ENCODE measurements around the gene TOP1.
"Not testable (repeated sequence)": the region's sequence is repeated elsewhere in the genome, so short reads cannot be mapped to it uniquely, and the experiment has no call there.

TOP1 gene

DNA sequence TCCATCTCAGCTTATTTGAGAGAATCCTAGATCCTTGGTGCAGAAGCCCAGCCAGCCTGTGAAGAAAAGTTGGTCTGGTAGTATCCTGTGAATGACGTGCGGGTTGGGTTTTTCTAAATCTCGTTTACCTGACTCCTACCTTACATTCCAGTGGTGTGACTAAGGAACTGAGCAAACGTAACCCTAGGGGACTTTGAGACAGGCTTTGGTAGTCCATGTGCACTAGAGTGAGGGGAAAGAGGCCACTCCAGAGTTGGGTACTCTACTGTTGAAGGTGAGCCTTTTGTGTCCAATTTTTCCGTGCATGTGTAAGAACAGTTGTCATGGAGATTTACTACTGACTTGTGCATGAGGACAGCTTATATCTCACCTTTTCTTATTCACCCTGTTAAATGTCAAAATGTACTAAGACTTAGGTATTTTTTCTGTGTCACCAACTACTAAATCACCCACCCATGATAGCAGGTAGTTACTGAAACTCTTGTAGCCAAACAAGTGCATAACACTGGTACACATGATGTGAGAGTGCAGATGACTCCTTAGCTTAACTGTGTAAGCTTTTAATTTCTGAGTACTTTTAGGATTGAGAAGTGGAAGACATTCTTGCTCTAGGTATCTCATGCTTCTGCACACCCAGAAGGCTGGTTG is 82.4 kb downstream of the TOP1 start:
- TF ChIP-seq CTCF (IDR thresholded peaks at IDR 0.05; ENCODE audit: control extremely low read depth, extremely low read depth, low read depth, missing control alignments) = no peak
- ChIA-PET CTCF (interaction anchor here (0.8 to 3.9 kb wide), 8 partner anchors 10 to 148 kb away, joined by 3 to 12 read pairs (median 8); no protein-coding TSS in a partner anchor), POLR2A (no interaction called here)
- DNase-seq (ENCODE audit: extremely low spot score) = no peak

DNA sequence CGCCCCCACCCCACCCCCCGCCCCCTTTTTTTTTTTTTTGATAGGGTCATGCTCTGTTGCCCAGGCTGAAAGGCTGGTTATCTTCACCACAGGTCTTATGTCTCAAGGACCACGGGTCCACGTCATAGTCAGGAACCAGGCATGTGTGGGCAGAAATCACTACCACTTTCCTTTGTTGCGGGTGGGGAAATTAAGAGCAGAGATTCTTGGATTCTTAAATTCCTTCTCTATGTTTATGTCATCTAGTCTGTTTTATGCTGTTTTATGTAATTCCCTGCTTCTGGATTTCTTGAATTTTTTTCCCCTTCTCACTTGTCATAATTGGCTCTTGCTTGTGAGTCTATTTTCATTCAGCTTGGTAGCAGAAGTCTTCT is 82.9 kb downstream of the TOP1 start:
- POLR2A ChIA-PET = no interaction called here
- CTCF ChIA-PET = interaction anchor here (1.5 to 3.9 kb wide), 7 partner anchors 10 to 149 kb away, joined by 3 to 12 read pairs (median 9); no protein-coding TSS in a partner anchor
- DNase-seq (ENCODE audit: extremely low spot score) = no peak
- TF ChIP-seq CTCF (IDR thresholded peaks at IDR 0.05; ENCODE audit: control extremely low read depth, extremely low read depth, low read depth, missing control alignments) = no peak

- CTCF ChIA-PET = interaction anchor here (0.7 to 1.5 kb wide), 3 partner anchors 126 to 224 kb away, joined by 3 to 4 read pairs (median 3); partner anchors contain the start of gene LPIN3
- TF ChIP-seq CTCF (IDR thresholded peaks at IDR 0.05; ENCODE audit: control extremely low read depth, extremely low read depth, low read depth, missing control alignments) = no peak
- no peak for DNase-seq (ENCODE audit: extremely low spot score)
- POLR2A ChIA-PET = no interaction called here
Measured at GRCh38 chr20:41116282-41116956, 87.8 kb downstream of the TOP1 start.

DNA sequence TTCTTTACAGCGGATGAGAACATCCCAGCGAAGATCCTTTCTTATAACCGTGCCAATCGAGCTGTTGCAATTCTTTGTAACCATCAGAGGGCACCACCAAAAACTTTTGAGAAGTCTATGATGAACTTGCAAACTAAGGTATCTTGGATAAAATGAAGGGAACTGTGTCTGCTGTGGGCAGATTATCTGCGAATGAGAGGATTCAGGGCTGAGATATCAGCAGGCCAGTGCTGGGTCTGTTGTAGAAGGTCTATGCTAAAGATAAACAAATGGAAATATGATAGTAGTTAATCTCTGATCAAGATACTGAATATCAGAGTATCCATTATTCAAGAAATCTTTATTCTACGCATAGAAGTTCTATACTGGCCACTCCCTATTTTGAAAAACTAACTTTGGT is 89.5 kb downstream of the TOP1 start:
- CTCF ChIA-PET = interaction anchor here (1.4 to 1.6 kb wide), 3 partner anchors 10 to 23 kb away, joined by 4 read pairs; no protein-coding TSS in a partner anchor
- DNase-seq (ENCODE audit: extremely low spot score); POLR2A ChIA-PET: not testable (repeated sequence)

DNA sequence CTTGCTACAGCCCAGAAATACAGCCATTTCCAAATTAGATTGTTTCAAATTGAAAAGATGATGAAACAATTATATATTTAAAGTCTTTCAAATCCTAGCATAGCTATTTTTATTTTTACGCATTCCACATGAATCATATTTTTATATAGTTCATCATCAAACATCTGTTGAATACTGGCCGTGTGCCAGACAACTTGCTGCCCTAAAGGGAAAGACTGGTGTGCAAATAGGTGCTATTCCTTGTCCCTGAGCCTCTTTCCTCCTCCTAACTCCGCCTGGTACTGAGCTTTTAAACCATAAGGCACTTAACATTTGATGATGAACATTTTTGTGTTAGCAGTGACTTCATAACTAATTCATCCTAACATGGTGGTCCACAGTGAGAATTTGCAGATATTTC is 90.0 kb downstream of the TOP1 start:
- DNase-seq (ENCODE audit: extremely low spot score) = no peak
- ChIA-PET CTCF (interaction anchor here (0.7 to 1.6 kb wide), 5 partner anchors 10 to 24 kb away, joined by 3 to 4 read pairs (median 4); no protein-coding TSS in a partner anchor), POLR2A (no interaction called here)

DNA sequence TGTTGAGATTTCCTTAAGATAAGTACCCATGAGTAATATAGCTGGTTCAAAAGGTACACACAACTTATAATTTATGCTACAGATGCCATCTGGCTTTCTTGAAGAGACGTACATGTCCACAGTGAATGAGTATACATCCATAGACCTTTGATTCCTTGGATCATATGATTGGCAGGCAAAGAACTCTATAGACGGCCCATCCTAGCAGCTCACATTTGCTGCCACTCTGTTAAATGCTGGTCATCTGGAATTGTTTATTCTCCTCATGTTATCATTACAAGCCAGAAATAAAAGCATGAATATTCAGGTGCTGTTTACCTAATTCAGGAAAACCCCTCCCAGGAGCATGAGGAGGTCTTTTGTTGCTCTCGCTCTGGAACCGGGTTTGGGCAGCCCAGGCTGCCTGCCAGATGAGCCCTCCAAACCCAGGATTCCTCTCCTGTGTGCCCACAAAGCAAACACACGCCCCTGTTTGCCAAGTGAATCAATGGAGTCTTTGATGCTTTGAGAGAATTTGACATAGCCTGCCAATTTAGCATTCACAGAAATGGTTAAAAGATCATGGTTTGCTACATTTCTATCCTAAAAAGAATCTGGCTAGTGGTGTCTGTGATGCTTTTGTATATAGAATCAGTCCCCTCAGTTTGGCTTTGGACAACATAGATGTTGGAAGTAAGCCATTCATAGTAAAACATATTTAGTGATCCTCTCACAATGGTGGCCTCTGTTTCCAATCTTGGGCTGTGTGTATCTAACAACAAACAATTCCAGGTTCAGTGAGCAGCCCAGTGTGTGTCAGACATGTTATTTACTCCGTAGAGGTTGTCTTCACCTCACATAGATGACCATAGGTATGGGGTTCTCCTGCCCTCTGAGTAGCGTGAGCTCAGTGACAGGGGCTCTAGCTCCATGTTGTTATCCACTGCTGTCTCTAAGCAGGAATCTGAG is 91.3 kb downstream of the TOP1 start:
- POLR2A ChIA-PET = no interaction called here

More for the DNA sequence above, 90.0 kb downstream of the TOP1 start:
- TF ChIP-seq CTCF (IDR thresholded peaks at IDR 0.05; ENCODE audit: control extremely low read depth, extremely low read depth, low read depth, missing control alignments) = no peak

More for the DNA sequence above, 91.3 kb downstream of the TOP1 start:
- CTCF ChIA-PET = interaction anchor here (0.8 to 3.6 kb wide), 6 partner anchors 9 to 156 kb away, joined by 3 to 21 read pairs (median 8); no protein-coding TSS in a partner anchor
- no peak for DNase-seq (ENCODE audit: extremely low spot score)
- no peak for TF ChIP-seq CTCF (IDR thresholded peaks at IDR 0.05; ENCODE audit: control extremely low read depth, extremely low read depth, low read depth, missing control alignments)
